PC-3 (cell line): ENCODE data around the gene ACVRL1. TPM values are rescaled to one million over a fixed set of nuclear protein-coding genes. Genes with fewer than 3 reads are reported as not detected.

Experiments
- ATAC-seq: fragments of 200-7000 bp; cut with Tn5 transposase; 2 replicates; pipeline ENCODE4 v1.9.1; 2020; ENCODE audit warnings: mild to moderate bottlenecking, moderate library complexity
- BruUV-seq: library from RNA; stranded (reverse); fragments of 400-500 nt; replicated peaks from 2 replicates; lab custom pipeline; 2021; lab: Mats Ljungman, UMichigan
- CTCF ChIA-PET: fragments of 300-600 bp; sonication (Branson Sonifier 250); formaldehyde crosslinking; loops from one replicate; lab custom pipeline; 2022; ENCODE audit warnings: antibody characterized with exemption; lab: Charles Lee
- POLR2A ChIA-PET: fragments of 300-600 bp; sonication (Branson Sonifier 250); formaldehyde crosslinking; loops from one replicate; lab custom pipeline; 2022; ENCODE audit warnings: antibody characterized with exemption; ENCODE audit not compliant: unreplicated experiment; lab: Charles Lee
- DNase-seq: peaks from one replicate; pipeline ENCODE4 v3.0.0-alpha.2; 2015
- H2AFZ ChIP-seq: fragments of 300-600 bp; sonication (generic); 2 replicates; pipeline ENCODE4 v1.6.0; 2016; ENCODE audit warnings: antibody characterized with exemption, low read length
- H3F3A ChIP-seq: fragments of 300-600 bp; sonication (generic); one replicate; pipeline ENCODE4 v1.6.0; 2017; ENCODE audit warnings: antibody characterized with exemption, low read length, control low read depth, mild to moderate bottlenecking; ENCODE audit not compliant: unreplicated experiment
- H3K27ac ChIP-seq: fragments of 300-600 bp; sonication (generic); 2 replicates; pipeline ENCODE4 v1.5.1; 2016; ENCODE audit warnings: mild to moderate bottlenecking, low read length
- H3K27me3 ChIP-seq: fragments of 300-600 bp; sonication (generic); 2 replicates; pipeline ENCODE4 v1.6.1; 2016; ENCODE audit warnings: low read length, mixed read lengths
- H3K36me3 ChIP-seq: fragments of 300-600 bp; sonication (generic); 2 replicates; pipeline ENCODE4 v1.6.1; 2016; ENCODE audit warnings: low read depth, mixed run types, low read length, mixed read lengths
- H3K4me1 ChIP-seq: fragments of 300-600 bp; sonication (generic); 2 replicates; pipeline ENCODE4 v1.5.1; 2016; ENCODE audit warnings: low read length; ENCODE audit not compliant: insufficient read depth
- H3K4me2 ChIP-seq: fragments of 300-600 bp; sonication (generic); 2 replicates; pipeline ENCODE4 v1.6.0; 2016; ENCODE audit warnings: low read length
- H3K4me3 ChIP-seq: fragments of 300-600 bp; sonication (generic); 2 replicates; pipeline ENCODE4 v1.5.1; 2016; ENCODE audit warnings: mild to moderate bottlenecking, low read length, mixed read lengths
- H3K79me2 ChIP-seq: fragments of 300-600 bp; sonication (generic); 2 replicates; pipeline ENCODE4 v1.6.1; 2017; ENCODE audit warnings: low read length, mixed read lengths
- H3K9ac ChIP-seq: fragments of 300-600 bp; sonication (generic); 2 replicates; pipeline ENCODE4 v1.6.0; 2016; ENCODE audit warnings: mild to moderate bottlenecking, low read length
- H3K9me2 ChIP-seq: fragments of 300-600 bp; sonication (generic); replicated peaks from 2 replicates; pipeline ENCODE4 v1.6.1; 2016; ENCODE audit warnings: mixed run types, low read length, mixed read lengths
- H3K9me3 ChIP-seq: fragments of 300-600 bp; sonication (generic); 2 replicates; pipeline ENCODE4 v1.6.1; 2016; ENCODE audit warnings: low read length, mixed read lengths
- H4K20me1 ChIP-seq: fragments of 300-600 bp; sonication (generic); 2 replicates; pipeline ENCODE4 v1.6.1; 2016; ENCODE audit warnings: low read length, mixed read lengths
- EZH2 ChIP-seq: fragments of 300-600 bp; sonication (generic); IDR thresholded peaks from one replicate; pipeline ENCODE4 v1.6.1; 2017; ENCODE audit warnings: antibody characterized with exemption, mild to moderate bottlenecking, low read length; ENCODE audit not compliant: unreplicated experiment
- EZH2phosphoT487 ChIP-seq: fragments of 300-600 bp; sonication (generic); IDR thresholded peaks from 2 replicates; pipeline ENCODE4 v1.6.1; 2018; ENCODE audit warnings: mild to moderate bottlenecking, antibody characterized with exemption, low read length, borderline replicate concordance
- intact Hi-C: fragments of 100-400 bp; cut with micrococcal nuclease; formaldehyde crosslinking; loops from 2 replicates; pipeline ENCODE4 v1.9.0; 2023
- total RNA-seq: library from RNA; depleted of rRNA; stranded (reverse); fragments of >200 nt; gene quantifications from 2 replicates; pipeline ENCODE4 v1.2.3, GENCODE V29; 2014
- TF ChIP-seq, protein P1 (sequence below): fragments of 300-600 bp; sonication (generic); conservative IDR thresholded peaks from 2 replicates; pipeline ENCODE4 v1.5.1; 2017; ENCODE audit warnings: antibody characterized with exemption, low read depth, mild to moderate bottlenecking, low read length

Gene ACVRL1
- total RNA-seq, 1 experiment from 2014 or later, result not detected

DNA sequence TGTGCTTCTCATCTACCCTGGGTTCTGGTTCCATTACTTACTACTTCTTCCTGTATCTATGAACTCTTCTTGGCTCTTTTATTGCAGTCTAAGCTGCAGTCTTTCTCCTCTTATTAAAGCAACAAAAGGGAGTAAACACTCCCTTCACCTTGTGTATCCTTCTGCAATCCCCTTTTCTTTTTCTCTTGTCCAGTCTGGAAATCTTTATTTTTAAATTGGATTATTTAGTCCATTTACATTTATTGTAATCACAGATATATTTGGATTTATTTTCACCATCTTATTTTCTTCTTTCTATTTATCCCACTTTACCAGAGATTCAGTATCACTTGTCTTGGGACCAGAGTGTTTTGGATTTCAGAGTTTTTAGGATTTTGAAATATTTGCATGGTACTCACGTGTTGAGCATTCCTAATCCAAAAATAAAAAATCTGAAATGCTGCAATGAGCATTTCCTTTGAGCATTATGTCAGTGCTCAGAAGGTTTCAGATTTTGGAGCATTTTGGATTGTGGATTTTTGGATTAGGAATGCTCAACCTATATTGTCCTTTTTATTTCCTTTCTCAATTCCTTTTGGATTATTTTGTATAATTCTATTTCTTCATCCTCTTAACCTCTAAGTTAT, 37.4 kb downstream of the ACVRL1 start:
- intact Hi-C loops, result no loop called here
- ChIA-PET CTCF (no interaction called here), POLR2A (no interaction called here)
- DNase-seq (no peak), ATAC-seq (no peak)
- no peak overlapping the region for H3K4me2 ChIP-seq
- H4K20me1 ChIP-seq, result no peaks in the 10 kb centered on the region
- H3F3A ChIP-seq, result no peaks in the 10 kb centered on the region
- no peak overlapping the region for H2AFZ ChIP-seq
- H3K9me3 ChIP-seq, result peaks cover 15% of the 10 kb centered on the region; the same call in 1 of the 2 replicates
- TF ChIP-seq EZH2 (no peak), EZH2phosphoT487 (no peak)
- TF ChIP-seq, protein P1, sequence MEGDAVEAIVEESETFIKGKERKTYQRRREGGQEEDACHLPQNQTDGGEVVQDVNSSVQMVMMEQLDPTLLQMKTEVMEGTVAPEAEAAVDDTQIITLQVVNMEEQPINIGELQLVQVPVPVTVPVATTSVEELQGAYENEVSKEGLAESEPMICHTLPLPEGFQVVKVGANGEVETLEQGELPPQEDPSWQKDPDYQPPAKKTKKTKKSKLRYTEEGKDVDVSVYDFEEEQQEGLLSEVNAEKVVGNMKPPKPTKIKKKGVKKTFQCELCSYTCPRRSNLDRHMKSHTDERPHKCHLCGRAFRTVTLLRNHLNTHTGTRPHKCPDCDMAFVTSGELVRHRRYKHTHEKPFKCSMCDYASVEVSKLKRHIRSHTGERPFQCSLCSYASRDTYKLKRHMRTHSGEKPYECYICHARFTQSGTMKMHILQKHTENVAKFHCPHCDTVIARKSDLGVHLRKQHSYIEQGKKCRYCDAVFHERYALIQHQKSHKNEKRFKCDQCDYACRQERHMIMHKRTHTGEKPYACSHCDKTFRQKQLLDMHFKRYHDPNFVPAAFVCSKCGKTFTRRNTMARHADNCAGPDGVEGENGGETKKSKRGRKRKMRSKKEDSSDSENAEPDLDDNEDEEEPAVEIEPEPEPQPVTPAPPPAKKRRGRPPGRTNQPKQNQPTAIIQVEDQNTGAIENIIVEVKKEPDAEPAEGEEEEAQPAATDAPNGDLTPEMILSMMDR, result no peak
- H3K27me3 ChIP-seq, result no peaks in the 10 kb centered on the region
- H3K4me1 ChIP-seq, result no peaks in the 10 kb centered on the region
- no peak overlapping the region for H3K4me3 ChIP-seq
- H3K27ac ChIP-seq, result no peak overlapping the region
- BruUV-seq, result no TSS peak
- no peaks in the 10 kb centered on the region for H3K36me3 ChIP-seq
- no peaks in the 10 kb centered on the region for H3K79me2 ChIP-seq
- H3K9me2 ChIP-seq, result no peaks in the 10 kb centered on the region
- no peak overlapping the region for H3K9ac ChIP-seq

DNA sequence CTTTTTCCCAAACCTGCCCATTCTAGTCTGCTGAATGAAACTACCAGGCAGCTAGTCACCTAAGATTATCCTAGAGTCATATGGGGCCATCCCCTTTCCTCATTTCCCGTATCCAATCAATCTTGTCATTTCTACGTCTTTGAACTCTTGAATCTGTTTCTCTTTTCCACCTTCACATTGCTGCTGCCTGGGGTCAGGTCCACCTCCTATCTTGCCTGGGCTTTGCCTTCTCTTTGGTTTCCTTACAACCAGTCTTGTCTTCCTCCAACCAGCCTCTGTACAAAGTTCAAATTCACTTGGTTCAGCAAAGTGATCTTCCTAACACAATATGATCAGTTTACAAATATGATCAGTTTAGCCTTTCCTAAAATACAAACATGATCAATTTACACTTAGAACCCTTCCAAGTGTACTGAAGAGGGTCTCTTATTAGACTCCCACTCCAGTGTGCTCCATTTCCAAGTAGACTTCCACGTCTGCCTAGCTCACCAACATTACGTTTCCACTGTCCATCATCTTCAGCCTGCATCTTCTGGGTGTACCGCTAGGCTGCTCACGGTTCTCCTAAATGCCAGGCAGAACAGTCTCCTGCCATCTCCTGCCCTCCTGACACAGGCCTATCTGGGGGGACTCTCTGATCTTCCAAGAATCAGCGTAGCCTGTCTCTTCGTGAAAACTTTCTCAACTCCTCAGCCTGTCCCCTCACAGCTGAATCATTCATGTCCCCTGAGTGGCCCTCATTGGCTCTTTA, 40.1 kb downstream of the ACVRL1 start:
- ChIA-PET POLR2A (no interaction called here), CTCF (no interaction called here)
- H3K4me2 ChIP-seq, result no peak overlapping the region
- intact Hi-C loops, result no loop called here
- no TSS peak for BruUV-seq
- no peak overlapping the region for H3K27ac ChIP-seq
- TF ChIP-seq EZH2 (no peak), EZH2phosphoT487 (no peak)
- TF ChIP-seq, protein P1, result no peak
- H3K79me2 ChIP-seq, result peaks cover 8% of the 10 kb centered on the region
- H4K20me1 ChIP-seq, result no peaks in the 10 kb centered on the region
- H3K9me2 ChIP-seq, result no peaks in the 10 kb centered on the region
- DNase-seq (no peak), ATAC-seq (no peak)
- H3F3A ChIP-seq, result no peaks in the 10 kb centered on the region
- H3K9me3 ChIP-seq, result peaks cover 15% of the 10 kb centered on the region; the same call in 1 of the 2 replicates
- peaks cover 5% of the 10 kb centered on the region; the same call in 1 of the 2 replicates for H3K4me1 ChIP-seq
- H3K27me3 ChIP-seq, result no peaks in the 10 kb centered on the region
- no peak overlapping the region for H2AFZ ChIP-seq
- no peak overlapping the region for H3K9ac ChIP-seq
- no peaks in the 10 kb centered on the region for H3K36me3 ChIP-seq
- no peak overlapping the region for H3K4me3 ChIP-seq

DNA sequence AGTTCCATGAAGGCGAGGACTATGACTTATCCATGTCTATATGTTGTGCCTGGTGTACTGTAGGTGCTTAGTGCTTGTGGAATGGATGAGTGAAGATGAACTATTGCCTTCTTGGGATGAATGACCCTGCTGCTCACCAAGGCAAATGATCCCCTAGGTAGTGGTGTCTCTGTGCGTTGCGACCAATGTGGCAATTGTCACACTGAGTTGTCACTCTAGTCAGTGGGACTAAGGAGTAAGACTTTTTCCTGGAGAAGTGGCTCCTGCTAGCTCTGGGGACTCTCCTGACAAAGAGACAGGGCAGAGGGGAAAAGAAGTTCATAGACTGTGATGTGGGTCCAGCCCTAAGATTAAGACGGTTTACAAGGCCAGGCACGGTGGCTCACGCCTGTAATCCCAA, 40.8 kb downstream of the ACVRL1 start:
- POLR2A ChIA-PET, result no interaction called here
- Histone ChIP-seq H3K9me2 (no peaks in the 10 kb centered on the region), H3K4me3 (no peak overlapping the region), H3F3A (no peaks in the 10 kb centered on the region), H3K79me2 (peaks cover 13% of the 10 kb centered on the region), H3K9ac (no peak overlapping the region), H4K20me1 (no peaks in the 10 kb centered on the region), H3K4me1 (peaks cover 9% of the 10 kb centered on the region), H2AFZ (no peak overlapping the region), H3K9me3 (peaks cover 15% of the 10 kb centered on the region; the same call in 1 of the 2 replicates), H3K27ac (no peak overlapping the region), H3K27me3 (no peaks in the 10 kb centered on the region), H3K4me2 (no peak overlapping the region), H3K36me3 (no peaks in the 10 kb centered on the region)
- intact Hi-C loops, result no loop called here
- no TSS peak for BruUV-seq
- no peak for DNase-seq
- CTCF ChIA-PET, result no interaction called here
- ATAC-seq, result no peak
- TF ChIP-seq EZH2 (no peak), EZH2phosphoT487 (no peak)
- TF ChIP-seq, protein P1, result no peak
